Activated naive CD4-positive, alpha-beta T cell treated with anti-CD3 and anti-CD28 coated beads, Interleukin-2, amount 50 U/mL, for 72 hours (primary cell): ENCODE measurements around the gene IFNGR2. TPM values are rescaled to one million over a fixed set of nuclear protein-coding genes. Genes with fewer than 3 reads are reported as not detected.
A peak's percentile ranks its signal among the peaks of the same experiment; 100 is the strongest.
"Not testable (repeated sequence)": the region's sequence is repeated elsewhere in the genome, so short reads cannot be mapped to it uniquely, and the experiment has no call there.

ENCODE experiments used
- ATAC-seq, 2 donors: fragments of 150-1000 bp; cut with Tn5 transposase; 2 replicates each; pipeline ENCODE4 v1.10.0; 2021; ENCODE audit warnings: mild to moderate bottlenecking in 2 of 2, moderate library complexity in 2 of 2
- DNase-seq, 2 donors: peaks; one replicate each; pipeline ENCODE4 v3.0.0; 2021 to 2022; ENCODE audit warnings: low spot score in 2 of 2
- H3K27ac Mint-ChIP-seq, 2 donors: one replicate each; pipeline ENCODE4 v1.8.0; 2022; ENCODE audit warnings: mild to moderate bottlenecking in 2 of 2, mixed read lengths in 2 of 2
- H3K36me3 Mint-ChIP-seq, 2 donors: one replicate each; pipeline ENCODE4 v1.8.0; 2022; ENCODE audit warnings: mixed read lengths in 2 of 2
- H3K9me3 Mint-ChIP-seq, 2 donors: one replicate each; pipeline ENCODE4 v1.8.0; 2022; ENCODE audit warnings: mixed read lengths in 2 of 2
- total RNA-seq, 2 donors: library from RNA; stranded (reverse); gene quantifications; one replicate each; pipeline ENCODE4 v1.2.3, GENCODE V29; 2022

Gene IFNGR2
- total RNA-seq, 2 donors from 2014 or later = 9.9 to 15.0 TPM

DNA sequence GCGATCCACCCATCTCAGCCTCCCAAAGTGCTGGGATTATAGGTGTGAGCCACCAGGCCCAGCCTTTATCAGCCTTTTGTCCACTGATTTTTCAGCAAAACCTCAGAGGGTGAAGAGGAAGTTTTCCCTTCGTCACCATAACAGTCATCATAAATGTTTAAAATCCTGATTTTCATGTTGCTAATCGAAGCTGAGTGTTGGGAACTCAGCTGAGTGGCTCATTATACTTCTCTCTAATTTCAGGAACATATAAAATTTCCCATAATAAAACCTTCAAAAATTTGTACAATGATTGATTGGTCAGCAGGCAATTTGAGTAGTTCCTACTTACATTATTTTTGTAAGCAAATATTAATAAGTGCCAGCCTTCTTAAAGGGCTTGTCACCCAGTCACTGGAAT lies 31.8 kb upstream of the IFNGR2 start:
- H3K9me3 Mint-ChIP-seq = peaks cover 19 to 23% of the 10 kb centered on the region in 2 donors
- DNase-seq (no peak), ATAC-seq (no peak)
- H3K36me3 Mint-ChIP-seq = peaks cover 19 to 24% of the 10 kb centered on the region in 2 donors
- H3K27ac Mint-ChIP-seq = peak overlapping the region in 1 of 2 donors; percentile 66

- DNase-seq (no peak), ATAC-seq (no peak)
- H3K9me3 Mint-ChIP-seq = peaks cover 10 to 12% of the 10 kb centered on the region in 2 donors
- H3K27ac Mint-ChIP-seq = no peak overlapping the region
- H3K36me3 Mint-ChIP-seq = peaks cover 10 to 12% of the 10 kb centered on the region in 2 donors
Observed at GRCh38 chr21:33372582-33372981, 30.6 kb upstream of the IFNGR2 start.

DNA sequence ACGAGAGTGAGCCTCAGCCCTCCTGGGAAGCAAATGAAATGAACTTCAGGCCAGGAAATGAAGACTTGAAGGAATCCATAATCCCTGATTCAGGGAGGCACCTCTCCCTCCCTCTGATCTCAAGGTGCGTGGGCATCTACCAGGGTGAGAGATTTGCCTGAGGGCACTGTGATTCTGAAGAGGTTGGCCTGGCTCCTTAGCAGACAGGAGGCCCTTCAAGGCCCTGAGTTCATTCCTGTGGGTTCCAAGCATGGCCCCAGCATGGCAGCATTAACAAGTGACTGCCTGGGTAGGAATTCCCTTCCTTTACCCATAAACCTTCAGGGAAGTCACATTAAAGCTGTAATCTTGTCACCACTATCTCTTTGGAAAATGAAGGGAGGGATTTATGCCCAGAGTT lies 29.8 kb upstream of the IFNGR2 start:
- DNase-seq (no peak), ATAC-seq (no peak)
- H3K9me3 Mint-ChIP-seq = peaks cover 3 to 6% of the 10 kb centered on the region in 2 donors
- peaks cover 2 to 3% of the 10 kb centered on the region in 2 donors for H3K36me3 Mint-ChIP-seq
- no peak overlapping the region for H3K27ac Mint-ChIP-seq

- Mint-ChIP-seq H3K36me3 (no peaks in the 10 kb centered on the region), H3K9me3 (peaks cover 0 to 5% of the 10 kb centered on the region in 2 donors), H3K27ac (no peak overlapping the region)
- no peak for DNase-seq
- ATAC-seq = no peak
Observed at GRCh38 chr21:33374080-33374449, 29.1 kb upstream of the IFNGR2 start.

DNA sequence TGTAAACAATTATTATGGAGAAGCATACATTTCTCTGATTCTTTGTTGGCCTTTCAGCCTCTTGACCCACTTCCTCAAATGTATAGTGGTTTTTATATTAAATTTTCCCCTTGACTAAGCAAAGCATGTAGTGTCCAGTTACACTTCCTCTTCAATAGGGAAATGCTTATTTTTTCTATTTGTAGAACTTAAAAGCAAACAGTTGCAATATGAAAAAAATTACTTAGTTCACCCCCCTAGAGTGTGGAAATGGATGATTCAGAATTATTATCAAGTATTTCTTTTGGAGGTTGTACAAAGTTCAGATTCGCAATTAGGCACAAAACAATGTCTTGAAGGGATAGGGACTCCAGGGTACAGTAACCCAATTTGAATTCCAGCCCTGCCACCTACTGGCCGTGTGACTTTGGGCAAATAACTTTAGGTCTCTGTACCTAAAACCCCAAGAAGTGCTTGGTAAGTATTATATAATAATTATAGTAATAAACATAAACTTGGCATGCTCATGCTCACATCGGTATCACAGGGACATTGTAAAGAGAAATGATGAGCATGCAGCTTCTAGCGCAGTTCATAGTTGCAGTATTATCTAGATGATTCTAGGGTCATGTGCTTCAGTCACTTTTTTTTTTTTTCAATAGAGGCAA lies 28.6 kb upstream of the IFNGR2 start:
- Mint-ChIP-seq H3K9me3 (peaks cover 0 to 3% of the 10 kb centered on the region in 2 donors), H3K36me3 (no peaks in the 10 kb centered on the region), H3K27ac (no peak overlapping the region)
- ATAC-seq (peak; percentile 67 to 78), DNase-seq (peak in 1 of 2 donors; percentile 39)

DNA sequence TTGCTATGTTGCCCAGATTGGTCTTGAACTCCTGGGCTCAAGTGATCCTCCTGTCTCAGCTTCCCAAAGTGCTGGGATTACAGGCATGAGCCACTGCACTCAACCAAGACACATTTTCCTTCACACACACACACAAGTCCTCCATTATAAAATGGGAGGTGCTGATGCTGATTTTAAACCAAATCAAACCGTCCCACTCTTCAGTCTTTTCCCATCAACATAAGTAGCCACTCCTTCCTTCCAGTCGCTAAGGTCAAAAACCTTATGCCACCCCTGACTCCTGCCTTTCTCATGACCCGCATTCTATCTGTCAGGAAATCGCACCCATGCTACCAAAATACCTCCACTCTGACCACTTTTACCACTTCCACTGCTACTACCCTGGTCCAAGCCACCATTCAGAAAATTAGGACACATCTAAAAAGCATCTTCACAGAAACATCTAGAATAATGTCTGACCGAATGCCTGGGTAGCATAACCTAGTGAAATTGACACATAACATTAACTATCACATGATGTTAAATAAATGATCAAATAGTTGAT lies 28.0 kb upstream of the IFNGR2 start:
- Mint-ChIP-seq H3K9me3 (no peaks in the 10 kb centered on the region), H3K36me3 (no peaks in the 10 kb centered on the region), H3K27ac (no peak overlapping the region)
- ATAC-seq = no peak
- DNase-seq = no peak

DNA sequence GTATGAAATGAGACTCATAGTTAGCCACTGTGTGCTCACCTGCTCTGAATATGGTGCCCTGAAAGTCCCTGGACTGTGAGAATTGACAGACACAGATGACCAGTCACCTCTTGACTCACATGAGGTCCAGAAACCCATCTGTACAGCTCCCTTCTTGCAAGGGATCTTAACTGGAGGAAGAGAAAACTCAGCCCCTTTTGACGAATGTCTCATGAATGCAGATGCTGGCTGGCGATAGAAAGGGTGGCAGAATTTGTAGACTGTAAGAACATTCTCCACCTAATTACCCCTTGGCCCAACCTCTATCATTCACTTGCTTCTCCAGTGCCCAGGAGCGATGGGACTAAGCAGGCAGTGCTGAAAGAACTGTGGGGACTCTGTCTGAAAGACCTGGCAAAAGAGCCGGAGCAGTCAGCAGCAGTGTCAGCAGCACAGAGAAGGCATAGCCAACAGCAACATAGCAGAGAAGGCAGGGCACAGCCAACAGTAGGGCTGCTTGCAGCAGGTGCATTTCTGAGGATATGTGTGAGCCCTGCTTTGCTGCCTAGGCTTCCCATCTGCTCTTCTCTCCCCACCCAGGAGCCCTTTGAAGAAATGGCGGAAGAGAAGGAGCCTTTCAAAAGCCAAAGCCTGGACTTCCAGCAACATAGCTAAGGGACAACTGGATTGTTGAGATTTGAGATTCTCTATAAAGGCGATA lies 25.8 kb upstream of the IFNGR2 start:
- no peak overlapping the region for H3K27ac Mint-ChIP-seq
- no peaks in the 10 kb centered on the region for H3K36me3 Mint-ChIP-seq
- ATAC-seq = no peak
- H3K9me3 Mint-ChIP-seq = no peaks in the 10 kb centered on the region
- no peak for DNase-seq

DNA sequence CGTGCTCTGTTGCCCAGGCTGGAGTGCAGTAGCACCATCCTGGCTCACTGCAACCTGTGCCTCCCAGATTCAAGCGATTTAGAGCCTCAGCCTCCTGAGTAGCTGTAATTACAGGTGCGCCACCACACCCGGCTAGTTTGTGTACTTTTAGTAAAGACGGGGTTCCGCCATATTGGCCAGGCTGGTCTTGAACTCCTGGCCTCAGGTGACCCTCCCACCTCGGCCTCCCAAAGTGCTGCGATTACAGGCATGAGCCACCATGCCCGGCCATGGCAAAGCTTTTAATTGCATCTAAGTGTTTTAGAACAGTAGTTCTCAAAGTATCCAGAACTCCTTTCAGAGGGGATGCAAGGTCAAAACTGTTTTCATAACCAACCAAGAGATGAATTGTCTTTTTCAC lies 25.1 kb upstream of the IFNGR2 start:
- no peak for DNase-seq
- ATAC-seq = no peak
- no peaks in the 10 kb centered on the region for H3K9me3 Mint-ChIP-seq
- H3K36me3 Mint-ChIP-seq = no peaks in the 10 kb centered on the region
- no peak overlapping the region for H3K27ac Mint-ChIP-seq

DNA sequence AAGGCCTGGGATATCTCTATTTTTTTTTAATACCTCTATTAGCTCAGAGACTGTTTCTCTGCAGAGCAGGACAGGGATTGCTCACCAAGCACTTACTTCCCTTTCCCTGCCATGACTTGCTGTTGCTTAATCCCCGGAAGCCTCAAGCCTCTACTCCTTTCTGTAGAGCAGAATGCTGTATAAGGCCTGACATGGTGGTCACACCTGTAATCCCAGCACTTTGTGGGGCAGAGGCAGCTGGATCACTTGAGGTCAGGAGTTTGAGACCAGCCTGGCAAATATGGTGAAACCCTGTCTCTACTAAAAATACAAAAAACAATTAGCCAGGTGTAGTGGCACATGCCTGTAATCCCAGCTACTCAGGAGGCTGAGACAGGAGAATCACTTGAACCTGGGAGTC lies 23.3 kb upstream of the IFNGR2 start:
- not testable (repeated sequence) for H3K36me3 Mint-ChIP-seq, ATAC-seq, H3K9me3 Mint-ChIP-seq, DNase-seq
- peak overlapping the region in 1 of 2 donors; percentile 89 for H3K27ac Mint-ChIP-seq

- Mint-ChIP-seq H3K9me3 (no peaks in the 10 kb centered on the region), H3K27ac (peak overlapping the region; percentile 50 to 89), H3K36me3 (no peaks in the 10 kb centered on the region)
- ATAC-seq = peak; percentile 75 to 85
- peak; percentile 80 to 92 for DNase-seq
Observed at GRCh38 chr21:33380483-33380998, 22.7 kb upstream of the IFNGR2 start.

GRCh38 chr21:33381381-33381780 lies 21.8 kb upstream of the IFNGR2 start:
- not testable (repeated sequence) for DNase-seq, H3K9me3 Mint-ChIP-seq, H3K36me3 Mint-ChIP-seq, ATAC-seq
- peak overlapping the region in 1 of 2 donors; percentile 89 for H3K27ac Mint-ChIP-seq

GRCh38 chr21:33383056-33383888 lies 19.9 kb upstream of the IFNGR2 start:
- no peaks in the 10 kb centered on the region for H3K9me3 Mint-ChIP-seq
- peak overlapping the region; percentile 74 to 87 for H3K27ac Mint-ChIP-seq
- ATAC-seq (peak; percentile 51 to 79), DNase-seq (peak; percentile 52 to 95)
- H3K36me3 Mint-ChIP-seq = no peaks in the 10 kb centered on the region

DNA sequence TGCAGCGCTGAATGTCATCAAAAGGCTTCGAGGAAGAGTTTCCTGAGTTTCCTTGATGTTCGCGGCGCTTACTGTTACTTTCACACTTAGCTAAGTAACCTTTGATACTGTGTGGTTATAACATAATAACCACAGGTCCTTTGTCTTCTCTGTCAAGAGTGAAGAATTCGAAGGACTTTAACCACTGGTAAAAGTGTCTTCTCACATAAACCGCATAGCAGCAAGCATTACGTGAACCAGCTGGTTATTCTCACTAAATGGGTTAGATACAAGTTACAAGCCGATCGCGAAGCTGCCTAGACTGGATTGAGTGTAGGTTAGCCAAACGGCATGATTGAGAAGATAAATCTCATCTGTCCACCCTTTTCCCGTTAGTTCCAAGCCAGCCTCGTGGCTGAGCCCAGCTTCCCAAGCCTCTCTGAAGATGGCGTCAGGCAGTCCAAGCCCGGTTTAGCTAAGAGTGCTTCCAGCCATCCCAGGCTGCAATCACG lies 18.3 kb upstream of the IFNGR2 start:
- peak in 1 of 2 donors; percentile 33 for DNase-seq
- H3K9me3 Mint-ChIP-seq = no peaks in the 10 kb centered on the region
- H3K36me3 Mint-ChIP-seq = no peaks in the 10 kb centered on the region
- H3K27ac Mint-ChIP-seq = peak overlapping the region in 1 of 2 donors; percentile 74
- peak; percentile 34 to 66 for ATAC-seq

GRCh38 chr21:33386222-33386784 lies 16.9 kb upstream of the IFNGR2 start:
- Mint-ChIP-seq H3K27ac (no peak overlapping the region), H3K36me3 (no peaks in the 10 kb centered on the region)
- no peak for ATAC-seq

GRCh38 chr21:33387294-33387693 lies 15.9 kb upstream of the IFNGR2 start:
- DNase-seq (no peak), ATAC-seq (no peak)
- H3K27ac Mint-ChIP-seq = no peak overlapping the region
- no peaks in the 10 kb centered on the region for H3K9me3 Mint-ChIP-seq
- H3K36me3 Mint-ChIP-seq = no peaks in the 10 kb centered on the region

More at GRCh38 chr21:33386222-33386784, 16.9 kb upstream of the IFNGR2 start:
- H3K9me3 Mint-ChIP-seq = no peaks in the 10 kb centered on the region
- no peak for DNase-seq

GRCh38 chr21:33388188-33388587 lies 15.0 kb upstream of the IFNGR2 start:
- ATAC-seq (no peak), DNase-seq (no peak)
- H3K9me3 Mint-ChIP-seq = no peaks in the 10 kb centered on the region
- H3K36me3 Mint-ChIP-seq = no peaks in the 10 kb centered on the region
- H3K27ac Mint-ChIP-seq = no peak overlapping the region
